ENCODE results near the gene SLC47A2.

SLC47A2 gene

DNA sequence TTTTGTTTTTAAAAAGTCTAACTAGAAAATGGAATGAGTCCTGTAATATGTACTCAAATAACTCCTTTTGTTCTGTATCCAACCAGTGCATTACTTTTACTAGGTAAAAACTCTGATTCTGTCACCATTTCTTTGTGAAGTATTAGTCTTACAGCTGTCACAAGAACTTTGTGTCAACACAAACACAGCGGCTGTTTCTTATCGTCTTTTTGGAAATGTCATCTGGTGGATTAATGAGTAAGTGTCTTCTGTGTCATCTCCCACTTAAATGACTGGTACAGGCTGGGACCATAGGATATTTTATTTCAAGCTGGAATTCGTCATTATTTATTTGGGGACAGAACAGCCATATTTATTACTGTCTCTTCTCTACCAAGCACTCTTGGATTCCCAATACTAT lies 86.9 kb downstream of the SLC47A2 start:
- DNase-seq (ENCODE audit: low read depth), result no peak
- no peak for TF ChIP-seq CTCF (conservative IDR thresholded peaks at IDR 0.05; ENCODE audit: control insufficient read depth, insufficient read depth, low read depth, low read length)
- H3K4me3 ChIP-seq (ENCODE audit: control insufficient read depth, low read depth, low read length), result no peak overlapping the region

All from fibroblast of mammary gland (primary cell).